Measurements from ENCODE around the gene PFN2.
A peak's percentile ranks its signal among the peaks of the same experiment; 100 is the strongest.
"Not testable (repeated sequence)": the region's sequence is repeated elsewhere in the genome, so short reads cannot be mapped to it uniquely, and the experiment has no call there.

The PFN2 gene

DNA sequence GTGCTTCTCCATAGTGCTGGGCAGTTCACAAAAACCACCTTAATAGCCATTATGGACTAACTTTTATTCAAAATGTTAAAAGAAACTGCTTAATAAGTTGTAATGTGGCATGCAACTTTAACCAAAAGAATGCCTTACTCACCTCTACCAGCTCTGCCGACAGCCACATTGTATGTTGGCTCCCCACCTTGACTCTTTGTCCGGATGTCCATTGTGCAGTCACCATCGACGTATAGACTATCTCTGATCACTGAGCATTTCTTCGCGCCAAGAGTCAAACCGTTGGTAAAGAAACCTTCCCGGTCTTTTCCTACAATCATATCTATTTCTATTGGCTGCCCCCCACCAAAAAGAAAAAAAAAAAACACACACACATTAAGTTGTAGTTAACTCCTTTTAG, 2.5 kb downstream of the PFN2 start:
- DNase-seq (ENCODE audit: low read depth in 2 of 2) = no peak

DNA sequence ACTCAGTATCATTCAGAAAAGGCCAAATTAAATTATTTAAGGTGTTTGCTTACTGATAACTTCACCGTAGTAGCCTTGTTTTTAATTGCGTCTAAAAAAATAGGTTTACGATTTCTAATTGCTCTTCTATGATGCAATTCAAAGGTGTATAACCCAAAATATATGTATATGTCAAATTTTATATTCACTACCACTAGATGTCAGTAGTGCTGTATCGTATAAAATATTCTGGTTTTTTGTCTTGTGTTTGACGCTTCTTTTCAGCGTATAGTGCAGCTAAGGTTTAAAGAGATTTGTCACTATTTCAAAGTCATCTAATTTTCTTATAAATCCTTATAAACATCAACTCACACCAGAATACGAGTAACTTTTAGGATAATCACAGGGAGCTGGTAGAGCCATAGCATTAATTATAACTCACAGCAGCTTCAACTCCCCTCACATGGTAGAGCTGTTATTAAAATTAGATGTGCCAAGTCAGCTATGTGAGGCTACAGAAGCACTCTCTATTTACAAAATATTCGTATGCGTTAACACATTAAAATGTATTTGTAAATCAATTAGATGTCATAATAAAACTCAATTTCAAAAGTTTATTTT, 3.5 kb downstream of the PFN2 start:
- no peak for DNase-seq (ENCODE audit: low read depth in 2 of 2)

DNA sequence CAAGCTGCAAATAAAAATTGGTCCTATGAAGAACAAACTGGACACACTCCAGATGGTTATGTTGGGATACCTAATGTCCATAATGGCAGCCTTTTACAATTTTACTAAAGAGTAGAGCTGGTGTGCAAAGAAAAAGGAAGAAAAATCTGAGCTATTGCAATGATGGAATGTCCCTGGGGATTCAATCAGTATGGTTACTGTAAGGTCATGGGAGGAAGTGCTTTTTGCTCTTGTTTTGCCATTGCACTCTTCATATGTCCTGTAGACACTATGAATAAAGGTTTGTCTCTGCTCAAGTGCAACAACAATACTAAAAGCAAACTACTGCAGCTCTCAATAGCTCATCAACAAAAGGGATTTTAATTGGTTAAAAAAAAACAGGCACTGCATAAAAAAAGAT, 5.4 kb downstream of the PFN2 start:
- no peak for DNase-seq (ENCODE audit: low read depth in 2 of 2)

DNA sequence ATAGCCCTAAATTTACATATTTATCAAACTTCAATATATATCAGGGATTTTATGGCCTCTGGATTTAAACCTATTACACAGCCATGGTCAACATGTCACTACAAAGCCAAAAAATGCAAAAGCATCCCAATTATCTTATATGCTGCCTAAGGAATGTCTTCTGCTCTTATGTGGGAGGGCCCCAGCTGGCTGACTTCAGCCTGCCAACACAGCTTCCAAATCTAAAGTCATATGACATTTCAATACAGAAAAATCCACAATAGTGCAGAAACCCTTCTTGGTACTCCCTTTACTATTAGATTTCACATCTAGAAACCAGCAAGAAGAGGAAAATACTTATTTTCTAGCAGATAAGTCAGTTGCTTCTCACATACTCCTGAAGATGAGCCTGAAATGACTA, 6.4 kb downstream of the PFN2 start:
- no peak for DNase-seq (ENCODE audit: low read depth in 2 of 2)

DNA sequence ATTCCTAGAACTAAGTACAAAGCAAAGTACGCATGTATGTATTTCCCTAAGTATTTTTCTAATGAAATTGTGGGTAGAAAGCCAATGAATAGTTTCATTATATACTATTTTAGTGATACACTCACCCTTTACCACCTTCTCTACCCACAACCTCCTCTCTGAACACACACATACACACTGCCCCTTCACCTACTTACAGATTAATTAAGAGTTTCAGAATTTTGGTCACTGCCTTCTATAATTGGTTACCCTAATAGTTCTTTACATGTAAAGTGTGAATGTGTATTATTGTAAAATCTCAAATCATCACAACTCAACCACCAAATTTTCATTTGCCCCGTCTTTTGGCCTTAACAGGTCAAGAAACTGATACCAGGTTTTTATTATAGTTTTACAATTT, 7.2 kb downstream of the PFN2 start:
- no peak for DNase-seq (ENCODE audit: low read depth in 2 of 2)

DNA sequence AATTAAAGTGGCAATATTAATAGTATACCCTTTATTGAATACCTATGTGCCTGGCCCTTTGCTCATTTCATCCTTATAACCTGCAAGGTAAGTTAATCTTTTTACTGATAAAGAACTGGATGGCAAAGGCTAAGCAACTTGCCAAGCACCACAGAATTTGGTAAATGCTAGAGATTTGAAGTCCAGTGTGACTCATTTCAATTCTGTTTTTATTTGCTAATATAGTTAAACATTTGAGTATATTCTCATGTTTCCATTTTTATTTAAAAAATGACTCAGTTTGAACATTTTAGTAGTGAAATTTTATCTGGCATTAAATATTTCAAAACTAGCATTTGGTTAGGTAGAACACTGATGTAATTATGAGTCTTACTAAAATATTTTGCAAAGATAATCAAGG, 11.3 kb downstream of the PFN2 start:
- DNase-seq (ENCODE audit: low read depth in 2 of 2) = no peak

DNA sequence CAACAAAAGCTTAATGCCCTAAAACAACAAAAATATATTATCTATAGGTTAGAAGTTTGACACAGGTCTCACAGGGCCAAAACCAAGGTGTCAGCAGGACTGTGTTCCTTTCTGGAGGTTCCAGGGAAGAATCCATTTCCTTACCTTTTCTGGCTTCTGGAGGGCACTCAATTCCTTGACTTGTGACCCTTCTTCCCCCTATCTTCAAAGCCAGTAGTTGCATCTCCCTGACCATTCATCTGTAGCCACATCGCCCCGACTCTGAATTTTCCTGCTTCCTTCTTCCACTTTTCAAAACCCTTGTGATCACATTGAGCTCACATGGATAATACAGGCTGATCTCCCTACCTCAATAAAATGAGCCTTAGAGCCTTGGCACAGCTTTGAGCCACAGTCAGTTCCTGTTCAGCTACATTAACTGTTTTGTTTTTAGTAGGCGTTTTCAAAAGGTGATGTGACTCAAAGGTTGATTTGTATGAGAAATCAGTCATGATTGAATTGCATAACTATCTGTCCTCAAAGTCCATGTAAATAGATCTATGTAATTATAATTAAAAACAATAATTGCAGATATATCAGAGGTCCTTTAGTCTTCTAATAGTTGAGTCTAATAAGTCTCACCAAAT, 12.4 kb downstream of the PFN2 start:
- DNase-seq (ENCODE audit: low read depth in 2 of 2) = no peak

DNA sequence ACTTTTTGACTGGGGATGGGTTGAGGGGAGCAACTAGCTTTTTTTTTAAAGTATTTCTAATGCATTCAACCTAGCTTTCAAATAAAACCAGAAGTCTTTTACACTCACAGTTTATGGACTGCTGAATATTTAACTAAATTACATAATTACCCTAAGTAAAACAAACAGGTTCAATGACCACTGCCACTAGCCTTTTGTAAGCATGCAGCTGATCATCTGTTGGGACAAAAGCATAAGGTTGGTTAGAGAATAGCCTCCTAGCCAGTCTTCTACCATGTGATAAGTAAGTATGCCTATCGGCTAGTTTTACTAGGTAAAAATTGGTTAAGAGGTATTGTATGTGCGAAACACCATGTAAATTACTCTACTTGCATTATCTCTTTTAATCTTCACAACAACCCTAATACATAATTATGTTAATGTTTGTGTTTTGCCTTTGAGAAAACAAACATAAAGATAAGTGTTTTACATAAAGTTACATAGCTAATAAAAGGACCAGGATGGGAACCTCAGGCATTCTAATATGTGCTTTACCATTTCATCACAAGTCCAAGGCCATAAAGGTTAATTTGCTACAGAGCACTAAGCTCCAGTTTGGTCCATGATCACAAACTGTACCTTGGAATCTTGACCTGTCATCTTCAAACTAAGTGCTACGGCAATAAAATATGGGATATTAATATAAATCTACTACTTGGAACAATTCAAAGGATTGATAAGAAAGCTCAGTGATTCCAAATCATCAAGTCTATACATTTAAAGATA, 13.2 kb downstream of the PFN2 start:
- no peak for DNase-seq (ENCODE audit: low read depth in 2 of 2)

DNA sequence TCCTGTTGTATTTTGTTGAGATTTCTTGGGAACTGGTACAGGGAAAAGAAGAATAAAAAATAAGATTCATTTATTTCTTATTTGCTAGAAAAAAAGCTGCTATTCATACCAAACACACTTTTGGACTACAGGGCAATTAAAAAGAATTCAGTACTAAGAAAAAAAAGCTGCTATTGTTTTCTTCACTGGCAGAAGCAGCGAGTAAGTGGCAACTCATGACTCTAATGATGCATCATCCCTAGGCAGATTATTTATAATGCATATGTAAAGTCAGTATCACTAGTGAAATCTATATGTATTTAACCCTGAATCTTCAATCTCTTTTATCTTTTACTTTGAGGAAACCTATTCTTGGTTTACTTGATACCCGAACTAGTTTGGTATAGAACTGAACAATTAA, 15.2 kb downstream of the PFN2 start:
- no peak for DNase-seq (ENCODE audit: low read depth in 2 of 2)

DNA sequence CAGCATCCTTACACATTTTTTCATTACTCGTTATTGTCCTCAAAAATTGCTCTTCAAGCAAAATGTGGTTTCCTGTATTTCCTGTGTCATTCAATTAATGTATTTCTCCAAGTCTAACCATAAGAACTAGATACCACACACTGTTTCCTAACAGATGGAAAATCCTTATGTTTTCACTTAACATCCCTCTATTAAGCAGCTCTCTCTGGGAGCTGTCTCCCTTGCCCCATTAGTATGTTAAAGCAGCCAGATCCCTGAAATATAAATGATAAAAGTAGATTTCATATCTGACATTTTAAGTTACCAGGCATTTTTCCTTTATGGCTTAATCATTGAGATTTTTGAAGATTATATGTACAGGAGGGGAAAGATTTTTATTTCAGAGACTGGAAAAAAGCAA, 15.9 kb downstream of the PFN2 start:
- no peak for DNase-seq (ENCODE audit: low read depth in 2 of 2)

DNA sequence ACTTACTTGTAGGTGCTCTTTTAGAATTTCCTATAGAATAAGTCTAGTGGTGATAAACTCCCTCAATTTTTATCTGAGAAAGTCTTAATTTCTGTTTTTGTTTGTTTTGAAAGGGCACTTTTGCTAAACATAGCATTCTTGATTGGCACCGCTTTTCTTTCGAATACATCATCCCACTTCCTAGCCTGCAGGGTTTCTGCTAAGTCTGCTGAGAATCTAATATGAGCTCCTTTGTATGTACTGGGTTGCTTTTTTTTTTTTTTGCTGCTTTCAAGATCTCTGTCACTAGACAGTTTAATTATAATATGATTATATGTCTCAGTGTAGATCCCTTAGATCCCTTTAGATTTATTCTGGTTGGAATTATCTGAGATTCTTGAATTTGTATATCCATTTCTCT, 21.5 kb downstream of the PFN2 start:
- no peak for DNase-seq (ENCODE audit: low read depth in 2 of 2)

DNA sequence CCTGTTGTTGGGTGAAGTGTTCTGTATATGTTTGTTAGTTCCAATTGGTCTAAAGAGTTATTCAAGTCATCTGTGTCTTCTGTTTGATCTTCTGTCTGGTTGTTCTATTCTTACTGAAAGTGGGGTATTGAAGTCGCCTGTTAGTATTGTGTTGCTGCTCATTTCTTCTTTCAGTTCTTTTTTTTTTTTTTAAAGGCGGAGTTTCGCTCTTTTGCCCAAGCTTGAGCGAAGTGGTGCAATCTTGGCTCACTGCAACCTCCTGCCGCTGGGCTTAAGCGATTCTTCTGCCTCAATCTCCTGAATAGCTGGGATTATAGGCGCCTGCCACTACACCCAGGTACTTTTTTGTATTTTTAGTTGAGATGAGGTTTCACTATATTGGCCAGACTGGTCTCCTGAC, 23.5 kb downstream of the PFN2 start:
- no peak for DNase-seq (ENCODE audit: low read depth in 2 of 2)

DNA sequence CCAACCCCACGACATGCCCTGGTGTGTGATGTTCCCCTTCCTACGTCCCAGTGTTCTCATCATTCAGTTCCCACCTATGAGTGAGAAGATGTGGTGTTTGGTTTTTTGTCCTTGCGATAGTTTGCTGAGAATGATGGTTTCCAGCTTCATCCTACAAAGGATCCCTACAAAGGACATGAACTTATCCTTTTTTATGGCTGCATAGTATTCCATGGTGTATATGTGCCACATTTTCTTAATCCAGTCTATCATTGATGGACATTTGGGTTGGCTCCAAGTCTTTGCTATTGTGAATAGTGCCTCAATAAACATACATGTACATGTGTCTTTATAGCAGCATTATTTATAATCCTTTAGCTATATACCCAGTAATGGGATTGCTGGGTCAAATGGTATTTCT, 26.7 kb downstream of the PFN2 start:
- DNase-seq (ENCODE audit: low read depth in 2 of 2) = not testable (repeated sequence)

DNA sequence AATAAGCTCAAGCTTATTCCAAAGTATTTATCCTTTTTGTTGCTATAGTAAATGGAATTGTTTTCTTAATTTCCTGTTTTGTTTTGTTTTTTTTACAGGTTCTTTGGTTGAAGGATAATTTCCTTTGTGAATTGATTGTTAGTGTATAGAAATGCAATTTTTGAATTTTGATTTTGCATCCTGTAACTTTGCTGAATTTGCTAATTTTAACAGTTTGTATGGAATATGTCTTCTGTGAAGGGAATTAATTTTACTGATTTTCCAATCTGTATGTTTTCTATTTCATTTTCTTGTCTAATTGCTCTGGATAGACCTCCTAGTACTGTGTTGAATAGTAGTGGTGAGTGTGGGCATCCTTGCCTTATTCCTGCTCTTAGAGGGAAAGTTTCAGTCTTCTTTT, 28.3 kb downstream of the PFN2 start:
- DNase-seq (ENCODE audit: low read depth in 2 of 2) = no peak

DNA sequence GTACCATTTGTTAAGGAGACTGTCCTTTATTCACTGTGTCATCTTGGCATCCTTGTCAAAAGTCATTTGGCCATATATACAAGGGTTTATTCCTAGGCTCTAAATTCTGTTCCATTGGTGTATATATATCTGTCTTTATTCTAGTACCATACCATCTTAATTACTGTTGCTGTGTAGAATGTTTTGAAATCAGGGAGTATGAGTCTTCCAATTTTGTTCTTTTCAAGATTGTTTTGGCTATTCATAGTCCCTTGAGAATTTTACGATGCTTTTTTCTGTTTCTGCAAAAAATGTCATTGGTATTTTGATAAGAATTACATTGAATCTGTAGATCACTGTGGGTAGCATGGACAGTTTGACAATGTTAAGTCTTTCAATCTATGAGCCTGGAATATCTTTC, 28.7 kb downstream of the PFN2 start:
- no peak for DNase-seq (ENCODE audit: low read depth in 2 of 2)

DNA sequence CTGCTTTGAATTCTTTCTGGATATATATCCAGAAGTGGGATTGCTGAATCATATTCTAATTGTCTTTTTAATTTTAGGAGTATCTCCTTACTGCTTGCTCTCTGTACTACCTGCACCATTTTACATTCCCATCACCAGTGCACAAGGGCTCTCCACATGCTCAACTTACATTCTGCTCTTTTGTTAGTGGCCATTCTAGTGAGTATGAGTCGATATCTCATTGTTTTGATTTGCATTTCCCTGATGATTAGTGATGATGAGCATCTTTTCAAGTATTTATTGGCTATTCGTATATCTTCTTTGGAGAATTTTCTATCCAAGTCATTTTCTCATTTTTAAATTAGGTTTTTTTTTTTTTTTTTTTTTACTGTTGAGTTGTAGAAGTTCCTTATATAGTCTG, 29.5 kb downstream of the PFN2 start:
- DNase-seq (ENCODE audit: low read depth in 2 of 2) = no peak

DNA sequence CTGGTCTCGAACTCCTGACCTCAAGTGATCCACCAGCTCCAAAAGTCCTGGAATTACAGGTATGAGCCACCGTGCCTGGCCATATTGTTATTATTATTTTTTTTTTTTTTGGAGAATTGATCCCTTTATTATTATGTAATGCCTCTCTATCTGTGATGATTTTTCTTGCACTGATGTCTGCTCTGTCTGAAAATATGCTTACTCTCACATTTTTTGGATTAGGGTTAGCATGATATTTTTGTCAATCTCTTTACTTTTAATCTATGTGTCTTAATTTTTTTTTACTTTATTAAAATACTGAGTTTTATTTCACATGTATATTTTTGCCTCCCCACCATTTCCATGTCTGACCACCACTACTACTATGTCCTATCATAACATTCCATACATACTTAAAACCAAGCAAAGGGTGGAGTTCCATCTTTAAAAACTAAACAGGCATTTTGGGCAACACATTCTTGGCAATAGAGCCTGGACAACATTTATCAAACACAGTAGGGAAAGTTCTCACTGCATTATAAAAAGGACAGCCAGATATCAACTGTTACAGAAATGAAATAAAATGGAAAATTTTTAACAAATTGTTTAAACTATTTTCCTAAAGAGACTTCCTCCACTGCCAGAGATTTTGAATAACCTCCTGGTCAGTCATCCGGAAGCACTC, 32.2 kb downstream of the PFN2 start:
- not testable (repeated sequence) for DNase-seq (ENCODE audit: low read depth in 2 of 2)

DNA sequence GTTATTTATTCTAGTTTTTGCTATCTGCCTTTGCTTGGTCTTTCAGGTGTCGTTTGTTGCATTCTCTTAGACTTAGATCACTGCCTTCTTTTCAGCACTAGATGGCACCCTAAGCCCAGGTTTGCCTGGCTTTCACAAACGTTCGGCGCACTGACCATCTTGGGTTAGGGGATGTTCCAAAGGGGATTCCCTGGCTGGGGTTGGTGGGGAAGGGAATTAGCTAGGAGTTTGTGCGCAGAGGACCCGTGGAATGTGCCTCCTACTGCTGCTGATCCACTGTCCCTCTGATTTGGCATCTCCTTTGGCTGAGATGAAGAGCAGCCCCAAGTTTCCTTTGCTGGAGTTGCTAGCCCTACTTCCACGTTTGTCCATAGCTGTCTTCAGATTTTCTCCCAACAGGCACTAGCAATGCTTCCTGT, 33.9 kb downstream of the PFN2 start:
- peak; percentile 10 to 12 for DNase-seq (ENCODE audit: low read depth in 2 of 2)

DNA sequence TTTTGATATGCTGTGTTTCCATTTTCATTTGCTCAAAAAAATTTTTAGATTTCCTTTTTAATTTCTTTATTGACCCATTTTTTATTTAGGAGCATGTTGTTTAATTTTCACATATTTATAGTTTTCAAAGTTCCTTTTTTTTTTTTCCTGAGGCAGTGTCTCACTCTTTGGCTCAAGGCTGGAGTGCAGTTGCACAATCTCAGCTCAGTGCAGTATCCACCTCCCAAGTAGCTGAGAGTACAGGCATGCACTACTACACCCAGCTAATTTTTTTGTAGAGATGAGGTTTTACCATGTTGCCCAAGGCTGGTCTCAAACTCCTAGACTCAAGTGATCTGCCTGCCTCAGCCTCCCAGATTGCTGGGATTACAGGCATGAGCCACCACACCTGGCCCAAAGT, 36.2 kb downstream of the PFN2 start:
- no peak for DNase-seq (ENCODE audit: low read depth in 2 of 2)

DNA sequence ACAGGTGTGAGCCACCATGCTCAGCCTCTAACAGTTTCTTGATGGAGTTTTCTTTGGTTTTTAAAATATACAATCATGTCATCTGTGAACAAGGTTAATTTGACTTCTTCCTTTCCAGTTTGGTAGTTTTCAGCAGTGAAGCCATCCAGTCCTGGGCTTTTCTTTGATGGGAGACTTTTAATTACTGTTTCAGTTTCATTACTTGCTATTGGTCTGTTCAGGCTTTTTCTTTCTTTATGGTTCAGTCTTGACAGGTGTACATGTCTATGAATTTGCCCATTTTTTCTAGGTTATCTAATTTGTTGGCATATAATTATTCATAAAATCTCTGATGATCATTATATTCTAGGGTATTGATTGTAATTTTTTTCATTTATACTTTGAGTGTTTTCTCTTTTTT, 36.8 kb downstream of the PFN2 start:
- no peak for DNase-seq (ENCODE audit: low read depth in 2 of 2)

DNA sequence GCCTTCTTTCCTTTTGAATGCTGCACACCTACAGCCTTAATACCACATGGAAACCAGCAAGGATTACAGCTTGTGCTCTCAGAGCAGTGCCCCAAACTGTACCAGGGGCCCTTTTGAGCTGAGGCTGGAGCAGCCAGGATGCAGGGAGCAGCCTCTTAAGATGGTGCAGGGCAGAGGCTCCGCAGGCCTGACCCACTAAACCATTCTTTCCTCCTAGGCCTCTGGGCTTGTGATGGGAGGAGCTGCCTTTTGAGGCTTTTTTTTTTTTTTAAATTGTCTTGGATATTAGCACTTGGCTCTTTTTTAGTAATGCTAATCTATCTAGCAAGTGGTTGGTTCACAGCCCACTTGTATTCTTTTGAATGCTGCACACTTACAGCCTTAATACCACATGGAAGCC, 37.7 kb downstream of the PFN2 start:
- DNase-seq (ENCODE audit: low read depth in 2 of 2) = no peak

DNA sequence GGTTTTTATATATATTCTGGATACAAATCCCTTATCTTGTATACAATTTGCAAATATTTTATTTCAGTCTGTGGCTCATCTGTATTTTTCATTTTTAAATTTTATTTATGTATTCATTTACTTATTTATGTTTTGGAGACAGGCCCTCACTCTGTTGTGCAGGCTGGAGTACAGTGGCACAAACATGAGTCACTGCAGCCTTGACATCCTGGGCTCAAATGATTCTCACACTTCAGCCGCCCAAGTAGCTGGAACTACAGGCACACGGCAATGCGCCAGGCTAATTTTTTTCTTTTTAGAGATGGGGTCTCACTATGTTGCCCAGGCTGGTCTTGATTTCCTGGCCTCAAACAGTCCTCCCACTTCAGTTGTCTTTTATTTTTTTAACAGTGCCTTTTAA, 50.6 kb downstream of the PFN2 start:
- DNase-seq (ENCODE audit: low read depth in 2 of 2) = no peak

DNA sequence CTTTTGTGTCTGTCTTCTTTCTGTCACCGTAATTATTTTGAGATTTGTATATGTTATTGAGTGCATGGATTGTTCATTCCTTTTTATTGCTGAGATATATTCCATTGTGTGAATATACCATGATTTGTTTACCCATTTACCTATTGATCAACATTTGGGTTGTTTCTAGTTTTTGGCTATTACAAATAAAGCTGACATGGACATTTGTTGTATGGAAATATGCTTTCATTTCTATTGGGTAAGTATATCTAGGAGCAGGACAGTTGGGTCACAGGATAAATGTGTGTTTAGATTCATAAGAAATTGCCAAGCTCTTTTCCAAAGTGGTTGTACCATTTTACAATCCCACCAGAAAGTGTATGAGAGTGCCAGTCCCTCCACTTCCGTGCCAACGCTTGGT, 51.2 kb downstream of the PFN2 start:
- DNase-seq (ENCODE audit: low read depth in 2 of 2) = no peak
